IPS DF 4.7 (cell line): ENCODE data around the gene MTCL3.

Source experiments
- DNase-seq: peaks from one replicate; pipeline ENCODE4 v3.0.0-alpha.2; 2013; ENCODE audit warnings: low spot score; ENCODE audit errors: extremely low read depth

The MTCL3 gene

GRCh38 chr6:127515234-127515793 is 3.8 kb downstream of the MTCL3 start:
- DNase-seq, result no peak

GRCh38 chr6:127514773-127515227 is 4.3 kb downstream of the MTCL3 start:
- no peak for DNase-seq

- no peak for DNase-seq
These were observed 4.9 kb downstream of the MTCL3 start for GRCh38 chr6:127514179-127514772.

- no peak for DNase-seq
These were observed 5.7 kb downstream of the MTCL3 start for GRCh38 chr6:127513425-127513824.

- DNase-seq, result no peak
These were observed 8.3 kb downstream of the MTCL3 start for GRCh38 chr6:127510876-127511275.

GRCh38 chr6:127506894-127507293 is 12.2 kb downstream of the MTCL3 start:
- no peak for DNase-seq

GRCh38 chr6:127503022-127503421 is 16.1 kb downstream of the MTCL3 start:
- no peak for DNase-seq

- no peak for DNase-seq
These were observed 21.7 kb downstream of the MTCL3 start for GRCh38 chr6:127497410-127497809.

GRCh38 chr6:127496471-127496870 is 22.7 kb downstream of the MTCL3 start:
- no peak for DNase-seq

GRCh38 chr6:127494240-127494767 is 24.8 kb downstream of the MTCL3 start:
- DNase-seq, result no peak

- DNase-seq, result no peak
These were observed 29.9 kb downstream of the MTCL3 start for GRCh38 chr6:127489248-127489647.

GRCh38 chr6:127486934-127487333 is 32.2 kb downstream of the MTCL3 start:
- no peak for DNase-seq

GRCh38 chr6:127484212-127484863 is 34.8 kb downstream of the MTCL3 start:
- DNase-seq, result no peak

GRCh38 chr6:127483399-127484055 is 35.6 kb downstream of the MTCL3 start:
- peak; percentile 76 for DNase-seq

GRCh38 chr6:127482325-127482724 is 36.8 kb downstream of the MTCL3 start:
- no peak for DNase-seq

- no peak for DNase-seq
These were observed 37.5 kb downstream of the MTCL3 start for GRCh38 chr6:127481628-127482027.

- no peak for DNase-seq
These were observed 38.0 kb downstream of the MTCL3 start for GRCh38 chr6:127481111-127481510.

GRCh38 chr6:127477658-127478057 is 41.5 kb downstream of the MTCL3 start:
- DNase-seq, result no peak

- DNase-seq, result no peak
These were observed 43.3 kb downstream of the MTCL3 start for GRCh38 chr6:127475823-127476176.

GRCh38 chr6:127475135-127475822 is 43.9 kb downstream of the MTCL3 start:
- DNase-seq, result no peak

GRCh38 chr6:127471379-127472255 is 47.5 kb downstream of the MTCL3 start:
- DNase-seq, result no peak
